ENCODE measurements around the gene SMARCAD1. TPM values are rescaled to one million over a fixed set of nuclear protein-coding genes. Genes with fewer than 3 reads are reported as not detected.

The SMARCAD1 gene
- polyA plus RNA-seq, 1 donor = 32.1 TPM

Other genes with a start within 250 kb of the SMARCAD1 start
- gene HPGDS, start 135.0 kb downstream of the SMARCAD1 start, polyA plus RNA-seq = 5.0 TPM
- 108 TPM for gene PDLIM5, start 244.1 kb downstream of the SMARCAD1 start, polyA plus RNA-seq